Heart right ventricle (tissue), 16 donors: ENCODE measurements around the gene GGNBP2. TPM values are rescaled to one million over a fixed set of nuclear protein-coding genes. Genes with fewer than 3 reads are reported as not detected.
A peak's percentile ranks its signal among the peaks of the same experiment; 100 is the strongest.

Experiments used
- ATAC-seq, 8 donors: fragments of 200-7000 bp; cut with Tn5 transposase; one replicate each; pipeline ENCODE4 v1.9.1; 2020; ENCODE audit warnings: mild to moderate bottlenecking in 8 of 8, moderate library complexity in 8 of 8, moderate number of reproducible peaks in 1 of 8
- DNase-seq, 2 donors: peaks; one replicate each; pipeline ENCODE4 v3.0.0-alpha.2; 2020
- H3K27ac ChIP-seq, 10 donors: fragments of 200-600 bp; sonication (generic) in 2 of 10; one replicate each; pipeline versions ENCODE4 v1.5.0 to v1.8.0; 2020 to 2022; ENCODE audit warnings: mild to moderate bottlenecking in 3 of 10
- H3K27me3 ChIP-seq, 7 donors: fragments of 200-600 bp; one replicate each; pipeline ENCODE4 v1.8.0; 2021 to 2022; ENCODE audit warnings: mild to moderate bottlenecking in 2 of 7
- H3K36me3 ChIP-seq, 9 donors: fragments of 200-600 bp; sonication (generic) in 1 of 9; one replicate each; pipeline versions ENCODE4 v1.5.0 to v1.8.0; 2020 to 2022; ENCODE audit warnings: mild to moderate bottlenecking in 2 of 9
- H3K4me1 ChIP-seq, 9 donors: fragments of 200-600 bp; sonication (generic) in 1 of 9; one replicate each; pipeline versions ENCODE4 v1.5.0 to v1.8.0; 2020 to 2022; ENCODE audit warnings: mild to moderate bottlenecking in 4 of 9
- H3K4me3 ChIP-seq, 10 donors: fragments of 200-600 bp; sonication (generic) in 2 of 10; one replicate each; pipeline versions ENCODE4 v1.5.0 to v1.8.0; 2020 to 2022; ENCODE audit warnings: mild to moderate bottlenecking in 7 of 10, moderate library complexity in 2 of 10
- H3K9me3 ChIP-seq, 11 donors: fragments of 200-600 bp in 10 of 11; sonication (generic) in 2 of 11; one replicate each; pipeline versions ENCODE4 v1.5.0 to v1.8.0; 2013 to 2022; ENCODE audit warnings: mild to moderate bottlenecking in 2 of 11, control low read depth in 1 of 11, moderate library complexity in 1 of 11
- WGBS, 2 donors: extraction: QIAGEN DNeasy Blood & Tissue Kit; methylation state at CpG; one replicate each; pipeline ENCODE4 v1.1.7; 2013; ENCODE audit warnings: inconsistent platforms in 1 of 2; 5-methylcytosine and 5-hydroxymethylcytosine counted together
- intact Hi-C, 10 donors: fragments of 100-400 bp; cut with DNase I; formaldehyde crosslinking; loops; one replicate each; pipeline versions ENCODE4 v1.11.1 to v1.14.2; 2022
- polyA plus RNA-seq, 2 donors: library from polyadenylated mRNA; stranded (reverse); fragments of 200-250 nt; gene quantifications; one replicate each; pipeline ENCODE4 v1.2.3, GENCODE V29; 2013
- total RNA-seq, 10 donors: library from RNA; stranded (reverse); fragmentation: NEBNext Ultra II Directional in 3 of 10; extraction: Animal tissue kit (Norgen Biotek cat#: 25700) in 3 of 10; gene quantifications; one replicate each; pipeline versions ENCODE4 v1.2.1 to v1.2.4, GENCODE V29; 2021 to 2023
- TF ChIP-seq, protein P1 (sequence below), 9 donors: fragments of 200-600 bp; sonication (generic) in 2 of 9; IDR thresholded peaks; one replicate each; pipeline versions ENCODE4 v1.5.0 to v1.8.0; 2021 to 2022; ENCODE audit warnings: antibody characterized with exemption in 9 of 9, mild to moderate bottlenecking in 5 of 9, moderate library complexity in 1 of 9
- donor health status: Arrhythmogenic right ventricular cardiomyopathy.
- donor health status: ischemic (EF 13 %, LVEDD 7.1; RV severe dilation, severe dysfunction).
- donor health status: healthy with polysubstance abuse.
- donor health status: DM: no; HTN: yes; CAD: no.
- donor health status: DM: no; HTN: no; CAD: no.
- donor health status: ischemic (EF 25% LVEDD 6.9; RV normal size, moderate dysfunction).
- donor health status: ischemic (EF 25% LVEDD 5.7; RV mildly dilated, moderate dysfunction).
- donor health status: healthy.
- donor health status: DM: yes; HTN: yes; CAD: no.
- donor health status: Ischemic cardiomyopathy.
- donor health status: ischemic (EF 35%, LVEDD 5.7; RV mildly dilated, moderate dysfunction).
- donor health status: nonischemic (EF 11% LVEDD 7.7; RV severe dilation, severe dysfunction).
- donor health status: DM: yes; HTN: yes; CAD: no.
- donor health status: PGD.
- donor health status: ischemic (EF 29% LVEDD 5.4; RV normal size, mild dysfunction).
- donor health status: nonischemic (EF 23%, LVEDD 6.1; RV moderate dilation, normal function).

Gene GGNBP2
- total and polyA plus RNA-seq, 12 donors: 25.9 to 51.2 (median 45.8) TPM

DNA sequence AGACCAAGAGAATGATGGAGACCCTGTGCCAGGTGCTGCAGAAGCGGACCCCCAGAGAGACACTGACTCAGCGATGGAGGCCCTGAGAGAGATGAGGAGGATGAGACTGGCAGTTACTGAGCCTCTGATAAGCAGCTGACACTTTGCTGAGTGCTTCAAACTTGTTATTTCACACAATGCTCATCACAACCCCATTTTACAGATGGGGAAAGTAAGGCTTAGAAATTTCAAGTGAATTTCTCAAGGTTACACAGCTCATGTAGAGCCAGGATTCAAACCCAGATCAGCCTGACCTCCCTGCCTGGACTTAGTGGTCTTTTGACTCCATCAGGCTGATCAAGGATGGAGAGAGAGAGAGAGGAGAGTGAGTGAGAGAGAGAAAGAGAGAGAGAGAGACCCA is 83.9 kb downstream of the GGNBP2 start:
- peaks cover 0 to 12% (median 0%) of the 10 kb centered on the region in 9 donors for H3K4me1 ChIP-seq
- ATAC-seq (no peak), DNase-seq (no peak)
- H3K36me3 ChIP-seq: no peaks in the 10 kb centered on the region
- peaks cover 0 to 25% (median 7%) of the 10 kb centered on the region in 7 donors for H3K27me3 ChIP-seq
- no peak overlapping the region for H3K27ac ChIP-seq
- no peak overlapping the region for H3K4me3 ChIP-seq
- no peaks in the 10 kb centered on the region for H3K9me3 ChIP-seq
- WGBS, 2 donors: 92 to 94% methylated on average over 2 of the region's 2 CpGs
- intact Hi-C loops: loop anchor here in 6 of 10 donors (2.0 to 10.0 kb wide), 4 partner anchors 420 to 616 kb away; no protein-coding TSS in a partner anchor
- TF ChIP-seq, protein P1, sequence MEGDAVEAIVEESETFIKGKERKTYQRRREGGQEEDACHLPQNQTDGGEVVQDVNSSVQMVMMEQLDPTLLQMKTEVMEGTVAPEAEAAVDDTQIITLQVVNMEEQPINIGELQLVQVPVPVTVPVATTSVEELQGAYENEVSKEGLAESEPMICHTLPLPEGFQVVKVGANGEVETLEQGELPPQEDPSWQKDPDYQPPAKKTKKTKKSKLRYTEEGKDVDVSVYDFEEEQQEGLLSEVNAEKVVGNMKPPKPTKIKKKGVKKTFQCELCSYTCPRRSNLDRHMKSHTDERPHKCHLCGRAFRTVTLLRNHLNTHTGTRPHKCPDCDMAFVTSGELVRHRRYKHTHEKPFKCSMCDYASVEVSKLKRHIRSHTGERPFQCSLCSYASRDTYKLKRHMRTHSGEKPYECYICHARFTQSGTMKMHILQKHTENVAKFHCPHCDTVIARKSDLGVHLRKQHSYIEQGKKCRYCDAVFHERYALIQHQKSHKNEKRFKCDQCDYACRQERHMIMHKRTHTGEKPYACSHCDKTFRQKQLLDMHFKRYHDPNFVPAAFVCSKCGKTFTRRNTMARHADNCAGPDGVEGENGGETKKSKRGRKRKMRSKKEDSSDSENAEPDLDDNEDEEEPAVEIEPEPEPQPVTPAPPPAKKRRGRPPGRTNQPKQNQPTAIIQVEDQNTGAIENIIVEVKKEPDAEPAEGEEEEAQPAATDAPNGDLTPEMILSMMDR (IDR thresholded peaks at IDR 0.05): no peak

DNA sequence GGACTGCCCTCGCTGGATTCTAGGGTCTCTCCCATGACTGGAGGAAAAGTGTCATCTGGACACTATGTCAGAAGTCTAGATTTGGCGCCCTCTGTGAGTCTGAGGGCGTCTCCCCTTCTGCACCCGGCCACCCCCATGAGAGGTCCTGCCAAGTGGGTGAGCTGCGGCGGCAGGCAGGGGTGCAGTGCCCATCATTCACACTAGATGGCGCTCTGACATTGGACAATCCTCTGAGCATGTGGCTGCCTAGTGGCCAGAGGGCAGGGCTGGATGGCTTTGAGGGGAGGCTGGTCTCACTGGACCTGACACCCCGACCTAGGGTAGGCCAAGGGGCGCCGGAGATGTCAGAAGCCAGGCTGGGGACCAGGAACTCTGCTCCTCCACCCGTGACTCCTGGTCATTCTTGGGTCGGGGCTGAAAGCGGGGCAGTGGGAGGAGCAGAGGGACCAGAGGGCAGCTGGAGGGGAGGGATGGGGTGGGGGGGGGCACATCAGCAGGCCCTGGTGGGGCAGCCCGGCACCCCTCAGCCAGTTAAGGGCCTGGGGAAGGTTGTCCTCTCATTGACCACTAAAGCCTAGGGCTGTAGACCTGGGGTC is 84.6 kb downstream of the GGNBP2 start:
- Histone ChIP-seq H3K4me1 (peaks cover 0 to 17% (median 0%) of the 10 kb centered on the region in 9 donors), H3K9me3 (no peaks in the 10 kb centered on the region), H3K36me3 (no peaks in the 10 kb centered on the region), H3K27me3 (peaks cover 0 to 31% (median 14%) of the 10 kb centered on the region in 7 donors), H3K4me3 (no peak overlapping the region), H3K27ac (no peak overlapping the region)
- ATAC-seq (peak; percentile 75 to 92 (median 90)), DNase-seq (peak; percentile 71 to 75)
- intact Hi-C loops: loop anchor here in 9 of 10 donors (1.0 to 10.0 kb wide), 5 partner anchors 418 to 615 kb away; no protein-coding TSS in a partner anchor
- WGBS, 2 donors: 20 to 21% methylated on average over 14 of the region's 14 CpGs
- TF ChIP-seq, protein P1 (IDR thresholded peaks at IDR 0.05): peak; percentile 96 to 99 (median 98)

DNA sequence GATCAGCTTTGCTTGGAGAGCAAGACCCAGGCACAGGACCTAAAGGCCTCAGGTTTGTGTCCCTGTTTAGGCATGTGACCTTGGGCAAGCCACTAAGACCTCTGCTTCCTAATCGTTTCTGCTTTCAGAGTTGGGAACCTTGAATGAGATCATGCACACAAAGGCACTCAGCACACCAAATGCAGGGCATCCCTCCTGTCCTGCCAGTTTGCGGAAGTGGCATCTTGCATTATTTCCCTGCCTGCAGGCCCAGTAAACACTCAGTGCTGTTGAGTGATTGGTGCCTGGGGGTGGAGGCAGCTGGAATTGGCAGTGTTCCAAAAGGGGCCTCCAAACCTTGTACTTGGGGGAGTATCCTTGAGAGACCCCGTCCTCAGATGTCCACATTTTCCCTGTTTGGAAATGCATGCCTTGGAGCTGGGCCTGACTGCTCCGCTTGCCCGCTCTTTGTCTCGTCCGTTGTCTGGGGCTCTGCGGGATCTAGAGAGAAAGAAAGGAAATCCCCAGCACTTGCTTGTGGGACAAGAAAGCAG is 85.3 kb downstream of the GGNBP2 start:
- DNase-seq: no peak
- no peaks in the 10 kb centered on the region for H3K36me3 ChIP-seq
- WGBS, 2 donors: 69 to 75% methylated on average over 8 of the region's 8 CpGs
- TF ChIP-seq, protein P1 (IDR thresholded peaks at IDR 0.05): no peak
- H3K27me3 ChIP-seq: peaks cover 0 to 36% (median 18%) of the 10 kb centered on the region in 7 donors
- no peak overlapping the region for H3K27ac ChIP-seq
- intact Hi-C loops: loop anchor here (1.0 to 10.0 kb wide), 9 partner anchors 417 to 615 kb away; no protein-coding TSS in a partner anchor
- no peaks in the 10 kb centered on the region for H3K9me3 ChIP-seq
- ATAC-seq: no peak
- peaks cover 0 to 17% (median 0%) of the 10 kb centered on the region in 9 donors for H3K4me1 ChIP-seq
- H3K4me3 ChIP-seq: no peak overlapping the region

DNA sequence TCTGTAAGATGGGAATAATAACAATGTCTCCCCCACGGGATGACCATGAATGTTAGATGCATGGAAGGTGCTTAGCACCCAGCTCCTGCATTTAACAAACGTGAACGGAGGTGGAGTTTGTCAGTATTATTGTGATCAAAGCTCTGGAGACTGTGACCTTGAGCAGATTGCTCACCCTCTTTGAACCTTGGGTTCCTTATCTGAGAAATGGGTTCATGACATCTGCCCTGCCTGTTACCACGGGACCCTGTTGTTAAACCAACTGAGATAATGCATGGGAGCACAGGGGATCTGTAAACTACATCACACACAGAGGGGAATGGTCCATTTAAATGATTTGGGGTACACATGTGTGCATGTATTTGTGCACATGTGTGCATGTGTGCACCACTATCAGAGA is 86.3 kb downstream of the GGNBP2 start:
- WGBS, 2 donors: 65 to 74% methylated on average over 4 of the region's 4 CpGs
- Histone ChIP-seq H3K27me3 (peaks cover 0 to 46% (median 27%) of the 10 kb centered on the region in 7 donors), H3K9me3 (no peaks in the 10 kb centered on the region), H3K4me3 (no peak overlapping the region), H3K36me3 (no peaks in the 10 kb centered on the region), H3K4me1 (peaks cover 0 to 17% (median 0%) of the 10 kb centered on the region in 9 donors), H3K27ac (no peak overlapping the region)
- no peak for ATAC-seq
- intact Hi-C loops: loop anchor here in 6 of 10 donors (2.0 to 10.0 kb wide), 5 partner anchors 416 to 604 kb away; no protein-coding TSS in a partner anchor
- TF ChIP-seq, protein P1 (IDR thresholded peaks at IDR 0.05): no peak
- DNase-seq: no peak
